Right lobe of liver (tissue), 6 donors: ENCODE measurements around the gene CACNA1B. TPM values are rescaled to one million over a fixed set of nuclear protein-coding genes. Genes with fewer than 3 reads are reported as not detected.

Experiments used
- ATAC-seq, 4 donors: fragments of 200-7000 bp; cut with Tn5 transposase; one replicate each; pipeline ENCODE4 v1.9.1; 2020; ENCODE audit warnings: mild to moderate bottlenecking in 4 of 4, moderate library complexity in 4 of 4
- DNase-seq, 3 donors: peaks; one replicate each; pipeline ENCODE4 v3.0.0-alpha.2; 2020
- H3K27ac ChIP-seq, 3 donors: fragments of 200-600 bp; one replicate each; pipeline ENCODE4 v1.8.0; 2022
- H3K27me3 ChIP-seq, 2 donors: fragments of 200-600 bp; one replicate each; pipeline ENCODE4 v1.8.0; 2022
- H3K36me3 ChIP-seq, 4 donors: fragments of 200-600 bp; sonication (generic) in 1 of 4; one replicate each; pipeline versions ENCODE4 v1.5.1 to v1.8.0; 2017 to 2022; ENCODE audit warnings: control low read depth in 1 of 4
- H3K4me1 ChIP-seq, 4 donors: fragments of 200-600 bp; sonication (generic) in 1 of 4; one replicate each; pipeline versions ENCODE4 v1.5.1 to v1.8.0; 2017 to 2022; ENCODE audit warnings: control low read depth in 1 of 4
- H3K4me3 ChIP-seq, 3 donors: fragments of 200-600 bp; one replicate each; pipeline ENCODE4 v1.8.0; 2022
- H3K9me3 ChIP-seq, 4 donors: fragments of 200-600 bp; sonication (generic) in 1 of 4; one replicate each; pipeline versions ENCODE4 v1.5.1 to v1.8.0; 2017 to 2022; ENCODE audit warnings: control low read depth in 1 of 4
- POLR2A ChIP-seq: fragments of 450-650 bp; IDR thresholded peaks from one replicate; pipeline ENCODE4 v1.6.1; 2017; ENCODE audit warnings: antibody characterized with exemption, mild to moderate bottlenecking
- WGBS: methylation state at CpG from one replicate; pipeline ENCODE4 v1.1.6; 2018; ENCODE audit warnings: low coverage, low lambda C conversion rate; ENCODE audit not compliant: insufficient coverage; ENCODE audit errors: missing lambda C conversion rate; 5-methylcytosine and 5-hydroxymethylcytosine counted together
- intact Hi-C, 2 donors: fragments of 100-400 bp; cut with DNase I; formaldehyde crosslinking; loops; one replicate each; pipeline versions ENCODE4 v1.11.2 to v1.14.1; 2022
- total RNA-seq, 6 experiments: library from RNA; depleted of rRNA in 2 of 6; stranded (reverse); fragments of >200 nt in 2 of 6; fragmentation: NEBNext Ultra II Directional in 3 of 6; extraction: Animal tissue kit (Norgen Biotek cat#: 25700) in 3 of 6; gene quantifications; one replicate each; pipeline versions ENCODE4 v1.1.0 to v1.2.4, GENCODE V29; 2016 to 2023
- TF ChIP-seq, protein P1 (sequence below), 4 donors: fragments of 200-600 bp in 3 of 4; fragments of 450-650 bp in 1 of 4; IDR thresholded peaks; one replicate each; pipeline versions ENCODE4 v1.5.1 to v1.8.0; 2016 to 2022; ENCODE audit warnings: antibody characterized with exemption in 4 of 4, mild to moderate bottlenecking in 2 of 4
- donor health status: DM: no; HTN: yes; CAD: no.
- donor health status: DM: no; HTN: no; CAD: no.
- donor health status: DM: no; HTN: no; CAD: no.
- donor health status: DM: no; HTN: yes; CAD: no.
- donor health status: DM: no; HTN: yes; CAD: no.

The CACNA1B gene
- total RNA-seq, 6 experiments from 2014 or later: not detected

DNA sequence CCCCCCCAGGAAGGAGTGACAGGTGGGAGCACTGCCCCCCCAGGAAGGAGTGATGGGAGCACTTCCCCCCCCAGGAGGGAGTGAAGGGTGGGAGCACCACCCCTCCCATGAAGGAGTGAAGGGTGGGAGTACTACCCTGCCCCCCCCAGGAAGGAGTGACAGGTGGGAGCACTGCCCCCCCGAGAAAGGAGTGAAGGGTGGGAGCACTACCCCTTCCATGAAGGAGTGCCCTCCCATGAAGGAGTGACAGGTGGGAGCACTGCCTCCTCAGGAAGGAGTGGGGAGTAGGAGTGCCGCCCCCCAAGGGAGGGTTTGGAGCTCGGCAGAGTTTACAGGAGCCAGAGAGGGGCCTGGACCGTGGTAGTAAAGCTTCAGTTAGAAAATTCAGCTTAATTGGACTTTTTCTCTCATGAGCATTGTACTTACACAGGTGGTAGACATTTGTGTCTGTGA is 100.7 kb downstream of the CACNA1B start:
- WGBS: 71% methylated on average over 1 of the region's 4 CpGs
- Histone ChIP-seq H3K27me3 (no peaks in the 10 kb centered on the region), H3K9me3 (no peaks in the 10 kb centered on the region), H3K4me1 (no peaks in the 10 kb centered on the region), H3K4me3 (no peak overlapping the region), H3K36me3 (no peaks in the 10 kb centered on the region), H3K27ac (no peak overlapping the region)
- ATAC-seq (no peak), DNase-seq (no peak)
- intact Hi-C loops: no loop called here
- no peak for TF ChIP-seq POLR2A
- TF ChIP-seq, protein P1, sequence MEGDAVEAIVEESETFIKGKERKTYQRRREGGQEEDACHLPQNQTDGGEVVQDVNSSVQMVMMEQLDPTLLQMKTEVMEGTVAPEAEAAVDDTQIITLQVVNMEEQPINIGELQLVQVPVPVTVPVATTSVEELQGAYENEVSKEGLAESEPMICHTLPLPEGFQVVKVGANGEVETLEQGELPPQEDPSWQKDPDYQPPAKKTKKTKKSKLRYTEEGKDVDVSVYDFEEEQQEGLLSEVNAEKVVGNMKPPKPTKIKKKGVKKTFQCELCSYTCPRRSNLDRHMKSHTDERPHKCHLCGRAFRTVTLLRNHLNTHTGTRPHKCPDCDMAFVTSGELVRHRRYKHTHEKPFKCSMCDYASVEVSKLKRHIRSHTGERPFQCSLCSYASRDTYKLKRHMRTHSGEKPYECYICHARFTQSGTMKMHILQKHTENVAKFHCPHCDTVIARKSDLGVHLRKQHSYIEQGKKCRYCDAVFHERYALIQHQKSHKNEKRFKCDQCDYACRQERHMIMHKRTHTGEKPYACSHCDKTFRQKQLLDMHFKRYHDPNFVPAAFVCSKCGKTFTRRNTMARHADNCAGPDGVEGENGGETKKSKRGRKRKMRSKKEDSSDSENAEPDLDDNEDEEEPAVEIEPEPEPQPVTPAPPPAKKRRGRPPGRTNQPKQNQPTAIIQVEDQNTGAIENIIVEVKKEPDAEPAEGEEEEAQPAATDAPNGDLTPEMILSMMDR (IDR thresholded peaks at IDR 0.05): no peak

DNA sequence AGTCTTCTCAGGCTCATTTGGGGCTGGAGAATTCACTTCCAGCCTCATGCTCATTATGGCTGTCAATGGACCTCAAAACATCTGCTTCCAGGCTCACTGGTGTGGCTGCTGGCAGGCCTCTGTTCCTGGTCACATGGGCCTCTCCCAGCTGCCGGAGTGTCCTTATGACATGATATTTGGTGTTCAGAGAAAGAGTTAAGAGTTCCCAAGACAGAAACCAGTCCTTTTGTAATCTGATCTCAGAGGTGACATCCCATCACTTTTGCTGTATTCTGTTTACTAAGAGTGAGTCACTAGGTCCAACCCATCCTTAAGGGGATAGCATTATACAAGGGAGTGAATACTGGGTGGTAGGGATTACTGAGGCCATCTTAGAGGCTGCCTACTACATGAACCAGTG is 104.6 kb downstream of the CACNA1B start:
- Histone ChIP-seq H3K4me1 (no peaks in the 10 kb centered on the region), H3K9me3 (no peaks in the 10 kb centered on the region), H3K36me3 (no peaks in the 10 kb centered on the region), H3K4me3 (no peak overlapping the region), H3K27me3 (no peaks in the 10 kb centered on the region), H3K27ac (no peak overlapping the region)
- no peak for TF ChIP-seq POLR2A
- TF ChIP-seq, protein P1 (IDR thresholded peaks at IDR 0.05): no peak
- 43% methylated on average over 1 of the region's 1 CpG for WGBS
- DNase-seq (no peak), ATAC-seq (no peak)
- intact Hi-C loops: no loop called here

DNA sequence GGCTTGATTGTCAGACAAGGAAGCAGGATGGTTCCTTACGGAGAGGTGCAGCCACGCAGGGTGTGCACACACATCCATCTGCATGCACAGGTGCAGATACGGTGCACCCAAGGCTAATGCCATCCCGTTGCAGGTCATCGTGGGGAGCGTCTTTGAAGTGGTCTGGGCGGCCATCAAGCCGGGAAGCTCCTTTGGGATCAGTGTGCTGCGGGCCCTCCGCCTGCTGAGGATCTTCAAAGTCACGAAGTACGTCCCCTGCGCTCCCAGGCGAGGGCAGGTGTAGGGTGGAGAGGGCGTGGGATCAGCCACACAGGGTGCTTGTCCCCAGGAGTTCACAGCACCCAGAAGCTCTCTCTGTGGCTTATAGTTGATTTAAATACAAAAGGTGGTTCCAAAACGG is 106.4 kb downstream of the CACNA1B start:
- no peak for TF ChIP-seq POLR2A
- TF ChIP-seq, protein P1 (IDR thresholded peaks at IDR 0.05): no peak
- intact Hi-C loops: no loop called here
- no peaks in the 10 kb centered on the region for H3K27me3 ChIP-seq
- ATAC-seq: no peak
- H3K9me3 ChIP-seq: no peaks in the 10 kb centered on the region
- H3K27ac ChIP-seq: no peak overlapping the region
- no peaks in the 10 kb centered on the region for H3K36me3 ChIP-seq
- H3K4me3 ChIP-seq: no peak overlapping the region
- no peak for DNase-seq
- H3K4me1 ChIP-seq: no peaks in the 10 kb centered on the region
- WGBS: no CpG with 5 or more reads among the region's 16 CpGs

DNA sequence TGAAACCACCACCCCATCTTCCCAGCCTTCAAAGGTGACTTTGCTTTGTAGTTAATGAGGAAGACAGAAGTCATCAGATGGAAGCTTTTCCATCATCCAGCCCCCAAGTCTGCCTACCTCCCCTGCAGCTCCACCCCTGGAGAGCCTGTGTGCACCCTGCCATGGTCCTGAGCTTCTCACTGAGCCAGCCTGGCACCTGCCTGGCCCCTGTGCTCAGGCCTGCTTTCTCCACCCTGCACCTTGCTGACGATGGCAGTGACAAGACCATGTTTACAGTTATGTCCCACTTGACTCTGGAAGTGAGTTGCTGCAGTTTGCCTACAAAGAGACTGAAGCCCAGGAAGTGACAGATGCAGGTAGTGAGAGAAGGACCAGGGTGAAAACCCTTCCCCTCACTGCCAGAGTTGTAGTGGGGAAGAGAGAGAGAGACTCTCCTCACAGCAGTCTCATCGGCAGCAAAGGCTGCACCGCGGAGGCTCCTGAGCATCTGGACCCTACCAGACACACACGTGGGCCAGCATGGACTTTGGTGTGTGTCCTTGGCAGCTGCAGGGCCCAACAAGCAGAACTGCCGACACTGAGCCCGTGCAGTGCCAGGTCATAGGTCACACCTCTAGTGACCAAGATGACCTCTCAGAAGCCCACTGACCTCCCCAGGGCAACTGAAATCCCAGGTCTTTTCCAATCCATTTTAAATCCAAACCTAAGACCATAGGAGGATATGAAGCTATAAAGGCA is 107.1 kb downstream of the CACNA1B start:
- Histone ChIP-seq H3K27ac (no peak overlapping the region), H3K4me3 (no peak overlapping the region), H3K27me3 (no peaks in the 10 kb centered on the region), H3K4me1 (no peaks in the 10 kb centered on the region), H3K36me3 (no peaks in the 10 kb centered on the region), H3K9me3 (no peaks in the 10 kb centered on the region)
- WGBS: 28% methylated on average over 4 of the region's 7 CpGs
- no peak for TF ChIP-seq POLR2A
- TF ChIP-seq, protein P1 (IDR thresholded peaks at IDR 0.05): no peak
- peak in 3 of 4 donors; percentile 34 to 88 (median 50) for ATAC-seq
- DNase-seq: peak in 1 of 3 donors; percentile 75
- intact Hi-C loops: no loop called here
